Esophagus squamous epithelium (tissue), 4 donors: ENCODE results near the gene SORL1.

ENCODE experiments used
- CTCF ChIP-seq, 6 experiments: fragments of 450-650 bp in 4 of 6; fragments of 200-600 bp in 2 of 6; sonication (generic) in 2 of 6; IDR thresholded peaks; one replicate each; pipeline ENCODE4 v1.5.1; 2016 to 2019; ENCODE audit warnings: antibody characterized with exemption in 6 of 6, mild to moderate bottlenecking in 4 of 6, moderate library complexity in 4 of 6
- POLR2A ChIP-seq, 4 donors: fragments of 450-650 bp; IDR thresholded peaks; one replicate each; pipeline ENCODE4 v1.6.1; 2017; ENCODE audit warnings: antibody characterized with exemption in 4 of 4, mild to moderate bottlenecking in 4 of 4, moderate library complexity in 3 of 4

GRCh38 chr11:121497176-121497998, 45.3 kb downstream of the SORL1 start:
- TF ChIP-seq CTCF (IDR thresholded peaks at IDR 0.05) (no peak), POLR2A (IDR thresholded peaks at IDR 0.05) (no peak)
